Heart left ventricle (tissue), 13 donors: ENCODE measurements around the gene OR2V1.

ENCODE experiments used
- POLR2A ChIP-seq, 2 donors: fragments of 450-650 bp; IDR thresholded peaks; one replicate each; pipeline ENCODE4 v1.6.1; 2017; ENCODE audit warnings: antibody characterized with exemption in 2 of 2, mild to moderate bottlenecking in 2 of 2, moderate library complexity in 2 of 2
- TF ChIP-seq, protein P1 (sequence below), 12 donors: fragments of 200-600 bp; sonication (generic) in 4 of 12; IDR thresholded peaks; one replicate each; pipeline versions ENCODE4 v1.5.0 to v1.8.0; 2018 to 2022; ENCODE audit warnings: antibody characterized with exemption in 12 of 12, mild to moderate bottlenecking in 5 of 12
- donor health status: ischemic (EF 13 %, LVEDD 7.1; RV severe dilation, severe dysfunction).
- donor health status: DM: no; HTN: yes; CAD: no.
- donor health status: DM: no; HTN: no; CAD: no.
- donor health status: ischemic (EF 25% LVEDD 6.9; RV normal size, moderate dysfunction).
- donor health status: ischemic (EF 25% LVEDD 5.7; RV mildly dilated, moderate dysfunction).
- donor health status: ischemic (EF 35%, LVEDD 5.7; RV mildly dilated, moderate dysfunction).
- donor health status: nonischemic (EF 11% LVEDD 7.7; RV severe dilation, severe dysfunction).
- donor health status: DM: yes; HTN: yes; CAD: no.
- donor health status: PGD.
- donor health status: ischemic (EF 29% LVEDD 5.4; RV normal size, mild dysfunction).
- donor health status: nonischemic (EF 23%, LVEDD 6.1; RV moderate dilation, normal function).

DNA sequence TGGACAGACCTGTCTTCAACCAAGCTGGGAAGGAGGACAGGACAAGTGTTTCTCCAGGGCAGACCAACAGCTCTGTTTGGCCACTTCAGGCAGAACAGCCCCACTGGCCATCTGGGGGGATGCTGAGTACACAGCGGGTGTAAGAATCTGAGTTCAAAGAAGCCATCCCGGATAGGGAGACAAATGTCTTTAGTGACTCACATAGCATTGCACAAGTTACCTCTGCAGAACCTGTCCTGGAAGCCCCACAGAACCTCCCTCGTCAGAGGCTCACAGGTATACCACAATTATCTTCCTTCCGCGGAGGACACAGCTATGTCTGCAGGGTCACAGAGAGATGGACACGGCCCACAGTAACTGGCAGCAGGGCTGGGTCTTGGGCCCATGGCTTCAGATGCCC, 18.4 kb upstream of the OR2V1 start:
- TF ChIP-seq, protein P1, sequence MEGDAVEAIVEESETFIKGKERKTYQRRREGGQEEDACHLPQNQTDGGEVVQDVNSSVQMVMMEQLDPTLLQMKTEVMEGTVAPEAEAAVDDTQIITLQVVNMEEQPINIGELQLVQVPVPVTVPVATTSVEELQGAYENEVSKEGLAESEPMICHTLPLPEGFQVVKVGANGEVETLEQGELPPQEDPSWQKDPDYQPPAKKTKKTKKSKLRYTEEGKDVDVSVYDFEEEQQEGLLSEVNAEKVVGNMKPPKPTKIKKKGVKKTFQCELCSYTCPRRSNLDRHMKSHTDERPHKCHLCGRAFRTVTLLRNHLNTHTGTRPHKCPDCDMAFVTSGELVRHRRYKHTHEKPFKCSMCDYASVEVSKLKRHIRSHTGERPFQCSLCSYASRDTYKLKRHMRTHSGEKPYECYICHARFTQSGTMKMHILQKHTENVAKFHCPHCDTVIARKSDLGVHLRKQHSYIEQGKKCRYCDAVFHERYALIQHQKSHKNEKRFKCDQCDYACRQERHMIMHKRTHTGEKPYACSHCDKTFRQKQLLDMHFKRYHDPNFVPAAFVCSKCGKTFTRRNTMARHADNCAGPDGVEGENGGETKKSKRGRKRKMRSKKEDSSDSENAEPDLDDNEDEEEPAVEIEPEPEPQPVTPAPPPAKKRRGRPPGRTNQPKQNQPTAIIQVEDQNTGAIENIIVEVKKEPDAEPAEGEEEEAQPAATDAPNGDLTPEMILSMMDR (IDR thresholded peaks at IDR 0.05) = no peak
- no peak for TF ChIP-seq POLR2A (IDR thresholded peaks at IDR 0.05)
